Adrenal gland (tissue), 5 donors: ENCODE measurements around the gene R3HDM4.

Experiments used
- POLR2A ChIP-seq, 2 donors: fragments of 450-650 bp; IDR thresholded peaks; one replicate each; pipeline ENCODE4 v1.6.1; 2017; ENCODE audit warnings: antibody characterized with exemption in 2 of 2, mild to moderate bottlenecking in 2 of 2, moderate library complexity in 1 of 2
- TF ChIP-seq, protein P1 (sequence below), 6 experiments: fragments of 450-650 bp in 4 of 6; fragments of 200-600 bp in 2 of 6; sonication (generic) in 1 of 6; IDR thresholded peaks; 1 replicate in 5 of 6; 2 replicates in 1 of 6; pipeline versions ENCODE4 v1.5.1 to v1.8.0; 2016 to 2021; ENCODE audit warnings: antibody characterized with exemption in 6 of 6, mild to moderate bottlenecking in 2 of 6, moderate library complexity in 1 of 6
- donor health status: DM: no; HTN: no; CAD: no.

GRCh38 chr19:879711-880438 is 33.1 kb downstream of the R3HDM4 start:
- TF ChIP-seq, protein P1, sequence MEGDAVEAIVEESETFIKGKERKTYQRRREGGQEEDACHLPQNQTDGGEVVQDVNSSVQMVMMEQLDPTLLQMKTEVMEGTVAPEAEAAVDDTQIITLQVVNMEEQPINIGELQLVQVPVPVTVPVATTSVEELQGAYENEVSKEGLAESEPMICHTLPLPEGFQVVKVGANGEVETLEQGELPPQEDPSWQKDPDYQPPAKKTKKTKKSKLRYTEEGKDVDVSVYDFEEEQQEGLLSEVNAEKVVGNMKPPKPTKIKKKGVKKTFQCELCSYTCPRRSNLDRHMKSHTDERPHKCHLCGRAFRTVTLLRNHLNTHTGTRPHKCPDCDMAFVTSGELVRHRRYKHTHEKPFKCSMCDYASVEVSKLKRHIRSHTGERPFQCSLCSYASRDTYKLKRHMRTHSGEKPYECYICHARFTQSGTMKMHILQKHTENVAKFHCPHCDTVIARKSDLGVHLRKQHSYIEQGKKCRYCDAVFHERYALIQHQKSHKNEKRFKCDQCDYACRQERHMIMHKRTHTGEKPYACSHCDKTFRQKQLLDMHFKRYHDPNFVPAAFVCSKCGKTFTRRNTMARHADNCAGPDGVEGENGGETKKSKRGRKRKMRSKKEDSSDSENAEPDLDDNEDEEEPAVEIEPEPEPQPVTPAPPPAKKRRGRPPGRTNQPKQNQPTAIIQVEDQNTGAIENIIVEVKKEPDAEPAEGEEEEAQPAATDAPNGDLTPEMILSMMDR (IDR thresholded peaks at IDR 0.05): no peak
- TF ChIP-seq POLR2A (IDR thresholded peaks at IDR 0.05): no peak
